DMS79 (cell line): ENCODE results near the gene CORO1A.
"Not testable (repeated sequence)": the region's sequence is repeated elsewhere in the genome, so short reads cannot be mapped to it uniquely, and the experiment has no call there.

Experiments used
- DNase-seq: peaks from one replicate; lab custom pipeline; 2025; lab: John Stamatoyannopoulos, UW

The CORO1A gene

GRCh38 chr16:30170145-30170544 lies 13.3 kb upstream of the CORO1A start:
- not testable (repeated sequence) for DNase-seq

GRCh38 chr16:30173054-30173453 lies 10.3 kb upstream of the CORO1A start:
- DNase-seq: no peak

GRCh38 chr16:30176876-30177275 lies 6.5 kb upstream of the CORO1A start:
- DNase-seq: not testable (repeated sequence)

GRCh38 chr16:30179195-30179594 lies 4.2 kb upstream of the CORO1A start:
- no peak for DNase-seq

- DNase-seq: no peak
Observed at GRCh38 chr16:30179931-30180330, 3.5 kb upstream of the CORO1A start.

- no peak for DNase-seq
Observed at GRCh38 chr16:30180741-30181140, 2.7 kb upstream of the CORO1A start.

GRCh38 chr16:30184096-30184890 lies 891 bp downstream of the CORO1A start:
- peak; percentile 28 for DNase-seq

- DNase-seq: no peak
Observed at GRCh38 chr16:30184891-30185682, 1.7 kb downstream of the CORO1A start.

GRCh38 chr16:30185683-30186421 lies 2.5 kb downstream of the CORO1A start:
- no peak for DNase-seq

GRCh38 chr16:30186444-30186781 lies 3.0 kb downstream of the CORO1A start:
- no peak for DNase-seq

- DNase-seq: no peak
Observed at GRCh38 chr16:30186782-30187555, 3.6 kb downstream of the CORO1A start.

GRCh38 chr16:30187556-30187865 lies 4.1 kb downstream of the CORO1A start:
- DNase-seq: no peak

GRCh38 chr16:30187971-30188561 lies 4.7 kb downstream of the CORO1A start:
- DNase-seq: no peak

- DNase-seq: not testable (repeated sequence)
Observed at GRCh38 chr16:30191158-30191557, 7.8 kb downstream of the CORO1A start.

GRCh38 chr16:30193098-30193497 lies 9.7 kb downstream of the CORO1A start:
- not testable (repeated sequence) for DNase-seq

- not testable (repeated sequence) for DNase-seq
Observed at GRCh38 chr16:30193615-30194014, 10.2 kb downstream of the CORO1A start, which contains the start of the genes BOLA2B and SLX1A. BOLA2B (minus strand) TSS chr16:30193666; CDS start chr16:30193595, 71 bp downstream. SLX1A (plus strand) TSS chr16:30193875; CDS start chr16:30194085, 210 bp downstream.

GRCh38 chr16:30194172-30194925 lies 10.9 kb downstream of the CORO1A start:
- not testable (repeated sequence) for DNase-seq

- not testable (repeated sequence) for DNase-seq
Observed at GRCh38 chr16:30197001-30197400, 13.6 kb downstream of the CORO1A start.

GRCh38 chr16:30199049-30199448 lies 15.6 kb downstream of the CORO1A start, which contains the start of gene SULT1A3:
SULT1A3 (plus strand) TSS chr16:30199255; CDS start chr16:30200729, 1,474 bp downstream.
- not testable (repeated sequence) for DNase-seq

GRCh38 chr16:30199608-30200343 lies 16.4 kb downstream of the CORO1A start:
- not testable (repeated sequence) for DNase-seq
